Right hindlimb (tissue), 1 donor: Measurements from ENCODE around the gene SYTL3.

ENCODE experiments used
- DNase-seq: peaks from one replicate; pipeline ENCODE4 v3.0.0-alpha.2; 2018

The SYTL3 gene

DNA sequence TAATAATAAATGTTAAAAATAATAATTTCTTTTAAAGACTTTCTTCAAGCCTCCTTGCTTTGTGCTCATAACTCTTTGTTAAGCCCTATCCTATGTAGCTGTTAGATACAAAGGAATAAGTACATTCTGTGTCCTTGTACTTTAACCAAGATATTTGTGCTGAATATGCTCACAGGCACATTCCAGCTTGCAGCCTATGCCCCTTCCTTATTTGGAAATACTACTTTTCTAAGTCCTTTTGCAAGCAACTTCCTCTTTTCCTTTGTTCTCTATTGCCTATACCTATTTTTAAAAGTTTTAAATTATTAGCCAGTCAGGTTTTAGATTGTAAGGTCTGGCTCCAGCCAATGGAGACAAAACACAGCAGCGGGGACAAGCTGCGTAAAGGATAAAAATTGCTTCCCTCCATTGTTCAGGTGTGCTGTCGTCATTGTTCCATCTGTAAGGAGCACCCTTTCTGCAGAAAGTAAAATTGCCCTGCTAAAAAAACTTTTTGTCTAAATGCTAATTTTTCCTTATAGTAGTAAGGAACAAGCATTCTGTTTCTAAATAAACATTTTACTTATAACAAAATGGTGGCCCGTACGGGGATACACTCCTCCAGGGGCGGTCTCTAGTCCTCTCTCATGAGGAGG is 80.2 kb downstream of the SYTL3 start:
- DNase-seq: no peak

DNA sequence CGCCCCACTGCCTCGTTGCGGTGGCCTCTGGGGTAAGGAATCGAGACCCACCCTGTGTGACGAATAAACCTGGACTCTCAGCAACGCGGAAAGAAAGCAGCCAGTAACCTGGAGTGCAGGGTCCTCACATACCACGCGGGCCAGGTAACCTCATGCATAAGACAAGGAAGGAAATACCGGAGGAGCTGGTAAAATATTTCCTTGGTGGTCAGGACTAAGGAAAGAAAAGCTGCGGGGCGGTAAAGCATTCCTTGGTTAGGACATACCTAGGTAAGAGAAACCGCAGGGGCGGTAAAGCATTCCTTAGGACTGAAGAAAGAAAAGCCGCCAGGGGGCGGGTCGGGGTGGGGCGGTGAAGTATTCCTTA is 80.7 kb downstream of the SYTL3 start:
- DNase-seq: no peak

DNA sequence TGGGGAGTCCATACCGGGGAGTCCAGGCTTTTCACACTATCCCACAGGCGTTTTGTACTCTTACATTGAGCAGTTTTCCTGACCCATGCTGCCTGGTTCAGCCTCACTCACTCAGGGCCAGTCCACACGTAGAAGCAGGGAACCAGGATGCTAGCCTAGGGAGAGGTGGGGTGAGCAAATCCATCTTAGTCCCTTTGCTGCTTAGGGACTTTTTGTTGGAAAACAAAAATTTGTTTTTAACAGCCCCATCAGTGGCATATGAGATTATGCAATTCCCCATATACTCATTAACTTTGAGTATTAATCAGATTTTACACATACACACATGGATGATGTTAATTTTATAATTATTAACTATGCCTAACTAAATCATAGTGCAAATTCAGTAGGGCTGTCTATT is 85.2 kb downstream of the SYTL3 start:
- DNase-seq: no peak

DNA sequence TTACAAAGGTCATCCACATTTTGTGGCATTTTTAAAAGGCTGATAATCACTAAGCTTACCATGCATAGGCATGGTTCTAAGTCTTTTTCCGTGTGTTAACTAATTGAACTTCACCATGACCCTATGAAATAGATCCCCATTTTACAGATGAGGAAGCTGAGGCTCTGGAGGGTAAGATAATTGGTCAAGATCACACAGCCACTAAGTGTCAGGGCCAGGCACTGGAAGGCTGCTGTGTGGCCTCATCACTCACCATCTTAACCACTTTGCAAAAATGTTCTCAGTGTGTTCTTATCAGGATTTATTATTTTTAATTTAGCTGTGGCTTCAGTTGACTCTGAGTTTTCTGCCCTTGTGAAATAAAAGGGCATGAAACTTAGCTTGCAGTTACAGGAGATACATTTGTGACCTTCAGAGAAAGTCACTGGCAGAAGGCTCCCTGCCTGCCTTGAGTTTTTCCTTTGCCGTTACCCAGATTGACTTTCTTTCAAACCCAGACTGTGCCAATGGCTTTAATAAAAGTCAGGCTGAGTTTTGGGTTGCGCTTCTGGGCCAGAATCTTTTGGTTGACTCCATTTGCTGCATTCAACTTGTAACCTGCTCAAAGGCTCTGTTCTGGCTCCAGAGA is 87.3 kb downstream of the SYTL3 start:
- DNase-seq: no peak

DNA sequence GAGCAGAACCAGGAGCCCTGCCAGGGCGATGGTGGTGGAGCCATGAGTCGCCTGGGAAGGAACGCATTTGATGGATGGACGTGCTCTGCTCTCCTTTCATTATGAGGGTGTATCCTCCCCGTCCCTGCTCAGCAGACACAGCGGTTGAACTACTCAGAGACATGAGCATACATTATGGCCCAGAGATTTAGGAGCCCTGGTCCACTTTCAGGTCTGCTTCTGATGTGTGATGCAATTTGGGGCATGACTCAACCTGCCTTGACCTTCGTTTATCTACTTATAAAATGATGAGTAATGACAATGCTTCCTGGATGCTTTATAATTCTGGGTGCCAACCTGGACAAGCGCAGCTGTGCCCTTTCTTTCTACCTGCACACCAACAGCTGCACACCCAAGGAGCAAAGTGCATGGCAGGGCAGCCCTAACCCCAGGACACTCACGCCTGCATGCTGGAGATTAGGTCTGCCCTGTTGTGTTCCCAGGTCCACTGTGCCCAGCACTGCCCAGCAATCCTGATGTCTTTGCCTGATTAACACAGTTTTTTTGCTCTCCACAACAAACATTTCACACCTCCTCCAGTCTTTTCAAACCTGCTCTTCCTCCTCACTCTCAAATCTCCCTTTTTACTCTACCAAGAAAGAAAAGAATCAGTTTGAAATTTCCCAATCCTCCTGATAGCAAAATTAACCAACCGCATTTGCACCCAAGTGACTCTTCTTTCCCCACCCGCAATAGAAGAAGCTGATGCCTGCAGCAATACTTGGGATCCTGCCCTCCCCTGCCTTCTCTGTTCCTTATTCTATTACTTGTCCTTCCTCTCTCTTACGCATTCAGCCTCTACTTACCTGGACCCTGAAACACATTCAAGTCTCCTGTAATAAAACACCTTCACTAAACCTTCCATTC is 88.1 kb downstream of the SYTL3 start:
- DNase-seq: no peak

- DNase-seq: no peak
Observed at GRCh38 chr6:158739673-158740072, 89.8 kb downstream of the SYTL3 start.

GRCh38 chr6:158743033-158743651 is 93.3 kb downstream of the SYTL3 start:
- no peak for DNase-seq

DNA sequence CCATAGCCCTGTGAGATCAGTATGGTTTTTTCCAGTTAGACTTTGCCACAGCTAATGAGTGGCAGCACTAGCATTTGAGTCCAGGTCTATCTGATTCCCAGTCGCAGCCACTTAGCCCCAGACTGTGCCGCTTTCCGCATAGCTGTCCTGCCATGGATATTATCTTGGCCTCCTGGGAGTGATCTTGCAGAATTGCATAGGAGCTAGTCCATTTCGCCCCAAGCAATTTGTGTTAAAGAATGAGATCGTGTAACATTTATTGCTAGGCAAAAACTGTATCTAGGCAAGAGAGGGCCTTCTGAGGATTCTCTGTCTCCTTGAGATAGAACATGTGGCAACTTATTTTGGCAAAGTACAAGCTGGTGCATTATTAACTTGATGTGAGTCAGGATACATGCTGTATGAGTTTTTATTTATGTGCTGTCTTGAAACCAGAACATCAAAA is 95.2 kb downstream of the SYTL3 start:
- no peak for DNase-seq

GRCh38 chr6:158751224-158751623 is 101.4 kb downstream of the SYTL3 start:
- DNase-seq: no peak

- no peak for DNase-seq
Observed at GRCh38 chr6:158751921-158752320, 102.1 kb downstream of the SYTL3 start.

DNA sequence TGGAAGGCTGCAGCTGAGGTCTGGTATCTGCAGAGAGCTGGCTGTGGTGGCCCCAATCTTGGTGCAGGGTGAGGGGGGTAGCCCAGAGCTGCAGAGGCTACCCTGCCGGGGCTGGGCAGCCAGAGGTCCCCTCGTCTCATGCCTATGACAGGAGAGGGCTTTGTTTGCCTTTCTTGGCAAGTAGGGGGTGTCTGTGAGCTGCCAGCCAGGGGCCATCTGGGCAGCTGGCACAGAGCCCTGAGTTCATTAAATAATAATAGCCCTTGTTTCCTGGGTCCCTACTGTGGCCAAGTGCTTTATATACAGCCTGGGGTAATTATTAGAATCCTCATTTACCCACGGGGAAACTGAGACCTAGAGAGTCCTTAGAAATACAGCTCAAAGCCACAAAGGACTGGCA is 102.8 kb downstream of the SYTL3 start:
- DNase-seq: peak; percentile 67

DNA sequence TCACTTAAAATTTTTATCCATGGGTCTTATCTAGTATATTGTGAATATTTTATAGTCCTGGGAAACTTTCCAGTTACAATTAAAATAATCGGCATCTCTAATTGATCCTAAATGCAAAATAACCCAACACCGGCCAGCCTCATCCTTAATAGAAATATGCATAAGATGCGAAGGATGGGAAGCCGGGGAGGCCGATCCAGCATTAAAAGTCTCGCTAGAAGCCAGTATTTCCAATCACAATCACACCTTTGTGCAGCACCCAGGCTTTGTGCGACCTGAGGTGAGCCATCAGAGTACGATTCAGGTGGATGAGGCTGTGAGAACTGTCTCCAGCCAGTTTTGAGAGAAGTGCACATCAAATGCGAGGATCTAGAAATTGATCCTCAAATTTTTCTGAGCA is 104.0 kb downstream of the SYTL3 start:
- DNase-seq: no peak

- DNase-seq: no peak
Observed at GRCh38 chr6:158754738-158755137, 104.9 kb downstream of the SYTL3 start.

- no peak for DNase-seq
Observed at GRCh38 chr6:158755636-158756035, 105.8 kb downstream of the SYTL3 start.

- no peak for DNase-seq
Observed at GRCh38 chr6:158756126-158756525, 106.3 kb downstream of the SYTL3 start.

GRCh38 chr6:158756977-158757752 is 107.3 kb downstream of the SYTL3 start:
- no peak for DNase-seq

GRCh38 chr6:158757753-158758090 is 107.9 kb downstream of the SYTL3 start:
- no peak for DNase-seq

DNA sequence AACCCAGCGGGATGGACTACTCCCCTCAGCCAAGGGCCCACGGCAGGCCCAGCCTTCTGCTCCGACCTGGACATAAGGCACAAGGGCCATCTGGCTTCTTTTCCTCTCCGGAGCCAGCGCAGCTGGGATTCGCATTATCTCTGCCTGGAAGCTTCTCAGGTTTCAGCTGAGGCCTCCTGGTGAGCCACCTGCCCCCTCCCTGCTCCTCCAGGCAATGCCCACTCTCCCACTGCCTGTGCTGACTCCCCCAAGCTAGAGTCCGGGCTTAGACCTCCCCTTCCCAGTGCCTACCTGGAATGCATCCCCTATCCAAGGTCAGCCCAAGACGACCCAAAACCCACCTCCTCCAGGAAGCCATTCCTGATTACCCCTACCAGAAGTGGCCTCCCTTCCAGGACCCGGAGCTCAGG is 108.6 kb downstream of the SYTL3 start:
- peak; percentile 85 for DNase-seq

GRCh38 chr6:158758941-158759479 is 109.2 kb downstream of the SYTL3 start:
- DNase-seq: no peak

- no peak for DNase-seq
Observed at GRCh38 chr6:158759966-158760617, 110.2 kb downstream of the SYTL3 start.

DNA sequence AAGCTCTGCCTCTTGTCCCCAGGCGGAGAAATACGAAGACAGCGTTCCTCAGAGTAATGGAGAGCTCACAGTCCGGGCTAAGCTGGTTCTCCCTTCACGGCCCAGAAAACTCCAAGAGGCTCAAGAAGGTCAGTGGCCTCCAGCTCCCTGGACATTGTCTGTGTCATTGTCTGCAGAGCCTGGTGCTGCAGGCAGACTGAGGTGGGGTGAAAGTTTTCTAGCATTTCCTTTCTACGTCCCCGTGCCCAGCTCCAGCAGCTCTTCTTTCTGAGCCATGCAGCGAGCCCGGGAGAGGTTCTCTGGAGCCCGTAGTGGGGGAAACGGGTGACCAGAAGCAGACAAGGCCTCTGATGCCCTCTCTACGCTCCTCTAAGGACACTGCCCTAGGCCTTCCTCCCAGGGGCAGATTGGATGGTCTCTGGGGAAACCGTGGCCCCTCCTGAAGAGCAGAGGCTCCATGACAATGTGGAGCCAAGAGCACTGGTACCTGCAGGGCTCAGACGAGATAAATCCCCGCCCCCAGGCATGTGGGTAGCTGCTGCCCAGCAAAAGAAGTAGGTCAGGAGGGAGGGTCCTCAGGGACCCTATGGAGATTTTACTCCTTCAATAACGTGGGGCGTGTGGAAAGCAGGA is 110.9 kb downstream of the SYTL3 start:
- no peak for DNase-seq
